Lung (tissue), 12 donors: ENCODE results near the gene ADCY10. TPM values are rescaled to one million over a fixed set of nuclear protein-coding genes. Genes with fewer than 3 reads are reported as not detected.

Source experiments
- ATAC-seq: fragments of 200-7000 bp; cut with Tn5 transposase; one replicate; pipeline ENCODE4 v1.9.1; 2020; ENCODE audit warnings: moderate number of reproducible peaks; ENCODE audit not compliant: insufficient read depth, low FRiP score
- DNase-seq, 3 donors: peaks; one replicate each; pipeline ENCODE4 v3.0.0-alpha.2; 2013 to 2017
- H3K27ac ChIP-seq, 2 donors: one replicate each; pipeline ENCODE4 v1.5.1; 2013; ENCODE audit warnings: mild to moderate bottlenecking in 2 of 2, moderate library complexity in 2 of 2, control low read depth in 1 of 2, inconsistent platforms in 1 of 2, low read depth in 1 of 2, low read length in 1 of 2
- H3K27me3 ChIP-seq, 3 donors: one replicate each; pipeline ENCODE4 v1.5.1; 2013; ENCODE audit warnings: low read length in 2 of 3; ENCODE audit not compliant: control insufficient read depth in 3 of 3, insufficient read depth in 3 of 3
- H3K36me3 ChIP-seq, 4 donors: one replicate each; pipeline ENCODE4 v1.5.1; 2013; ENCODE audit warnings: low read length in 4 of 4, mild to moderate bottlenecking in 1 of 4, moderate library complexity in 1 of 4; ENCODE audit not compliant: control insufficient read depth in 4 of 4, insufficient read depth in 4 of 4
- H3K4me1 ChIP-seq, 5 donors: one replicate each; pipeline ENCODE4 v1.5.1; 2013; ENCODE audit warnings: low read length in 5 of 5, mild to moderate bottlenecking in 2 of 5, moderate library complexity in 1 of 5; ENCODE audit not compliant: control insufficient read depth in 5 of 5, insufficient read depth in 5 of 5
- H3K4me3 ChIP-seq: one replicate; pipeline ENCODE4 v1.5.1; 2013; ENCODE audit warnings: mild to moderate bottlenecking, control low read depth, moderate library complexity
- H3K9ac ChIP-seq, 2 donors: one replicate each; pipeline ENCODE4 v1.5.1; 2013; ENCODE audit warnings: low read length in 2 of 2, control low read depth in 1 of 2; ENCODE audit not compliant: insufficient read depth in 1 of 2
- H3K9me3 ChIP-seq, 4 donors: one replicate each; pipeline ENCODE4 v1.5.1; 2013; ENCODE audit warnings: low read length in 3 of 4, mild to moderate bottlenecking in 1 of 4, moderate library complexity in 1 of 4; ENCODE audit not compliant: control insufficient read depth in 4 of 4, insufficient read depth in 3 of 4
- CTCF ChIP-seq: IDR thresholded peaks from 2 replicates; pipeline ENCODE4 v1.5.1; 2012; ENCODE audit warnings: mild to moderate bottlenecking; ENCODE audit errors: control extremely low read depth, extremely low read depth
- WGBS, 2 donors: extraction: QIAGEN DNeasy Blood & Tissue Kit; methylation state at CpG; one replicate each; pipeline ENCODE4 v1.1.7; 2013; 5-methylcytosine and 5-hydroxymethylcytosine counted together
- polyA plus RNA-seq, 2 donors: library from polyadenylated mRNA; stranded (reverse); fragments of 200-250 nt; gene quantifications; one replicate each; pipeline ENCODE4 v1.2.1, GENCODE V29; 2013
- total RNA-seq, 2 donors: library from RNA; depleted of rRNA in 1 of 2; stranded (reverse); fragments of >200 nt in 1 of 2; gene quantifications; one replicate each; pipeline ENCODE4 v1.2.1, GENCODE V29; 2014 to 2021
- donor health status: control.
- donor health status: control.
- donor health status: Bipolar disorder and iron deficiency.
- donor health status: healthy.
- donor health status: DM: yes; HTN: yes; CAD: no.

ADCY10 gene
- total and polyA plus RNA-seq, 4 donors: 0.06 to 0.10 (median 0.09) TPM; not detected in 1

- ATAC-seq (no peak), DNase-seq (no peak)
- Histone ChIP-seq H3K4me3 (no peak overlapping the region), H3K9ac (no peak overlapping the region), H3K4me1 (peaks cover 0 to 16% (median 0%) of the 10 kb centered on the region in 5 donors), H3K27ac (no peak overlapping the region), H3K9me3 (no peaks in the 10 kb centered on the region), H3K36me3 (no peaks in the 10 kb centered on the region), H3K27me3 (no peaks in the 10 kb centered on the region)
- 95 to 96% methylated on average over 4 of the region's 4 CpGs for WGBS, 2 donors
- TF ChIP-seq CTCF: no peak
Observed at GRCh38 chr1:167900907-167901306, 13.0 kb downstream of the ADCY10 start.

GRCh38 chr1:167899253-167899681 is 14.7 kb downstream of the ADCY10 start:
- Histone ChIP-seq H3K4me3 (no peak overlapping the region), H3K27me3 (no peaks in the 10 kb centered on the region), H3K9me3 (no peaks in the 10 kb centered on the region), H3K27ac (no peak overlapping the region), H3K4me1 (no peaks in the 10 kb centered on the region), H3K36me3 (no peaks in the 10 kb centered on the region), H3K9ac (no peak overlapping the region)
- DNase-seq (peak in 1 of 3 donors; percentile 14), ATAC-seq (peak; percentile 27)
- no peak for TF ChIP-seq CTCF
- WGBS, 2 donors: 76 to 92% methylated on average over 4 of the region's 4 CpGs

GRCh38 chr1:167898578-167899222 is 15.2 kb downstream of the ADCY10 start:
- WGBS, 2 donors: 89 to 98% methylated on average over 9 of the region's 9 CpGs

More at GRCh38 chr1:167898578-167899222, 15.2 kb downstream of the ADCY10 start:
- no peak overlapping the region for H3K4me3 ChIP-seq
- no peak for DNase-seq
- no peaks in the 10 kb centered on the region for H3K27me3 ChIP-seq
- H3K36me3 ChIP-seq: no peaks in the 10 kb centered on the region
- H3K9ac ChIP-seq: no peak overlapping the region
- ATAC-seq: no peak
- H3K9me3 ChIP-seq: no peaks in the 10 kb centered on the region
- no peak overlapping the region for H3K27ac ChIP-seq
- H3K4me1 ChIP-seq: no peaks in the 10 kb centered on the region
- no peak for TF ChIP-seq CTCF
